Measurements from ENCODE around the gene PPP1R13B.

PPP1R13B gene

DNA sequence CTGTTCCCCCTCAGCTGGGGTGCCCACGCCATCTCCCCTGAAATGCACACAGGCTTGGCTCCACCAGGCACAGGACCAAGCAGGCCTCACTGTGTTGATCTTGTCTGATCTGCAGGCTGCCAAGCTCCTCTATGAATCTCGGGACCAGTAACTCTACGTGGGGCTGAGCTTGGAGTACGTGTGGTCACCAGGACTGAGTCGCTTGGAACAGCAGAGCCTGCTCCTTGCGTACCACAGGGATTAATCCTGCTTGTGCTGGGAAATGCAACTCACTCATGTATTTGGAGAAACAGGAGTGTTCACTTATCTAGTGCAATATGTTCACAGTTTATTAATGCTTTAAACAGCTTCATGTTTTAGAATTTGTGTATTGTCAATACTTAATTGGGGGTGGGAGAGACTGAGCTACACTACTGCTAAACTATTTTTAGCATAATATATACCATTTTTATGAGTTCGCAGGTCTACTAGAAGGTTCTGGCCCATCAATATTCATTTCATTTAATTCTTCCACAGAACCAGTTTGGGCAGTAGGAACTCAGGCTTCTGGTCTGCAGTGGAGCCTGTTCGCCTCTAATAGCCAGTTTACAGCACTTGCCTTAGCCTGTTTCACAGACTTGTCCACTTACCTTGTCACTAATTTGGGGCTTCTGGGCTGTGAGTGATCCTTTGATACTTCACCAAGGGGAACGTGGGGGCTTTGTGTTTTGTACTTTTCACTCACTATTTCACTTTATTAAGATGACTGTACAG lies 114.3 kb downstream of the PPP1R13B start:
- Histone ChIP-seq H3K27me3 (ENCODE audit: control insufficient read depth, insufficient read depth, low read length) (no peaks in the 10 kb centered on the region), H3K4me1 (ENCODE audit: control insufficient read depth, insufficient read depth, low read length) (no peaks in the 10 kb centered on the region; the same call in 1 of the 2 replicates), H3K9ac (ENCODE audit: low read length) (no peak overlapping the region), H3K36me3 (ENCODE audit: control insufficient read depth, insufficient read depth, low read length) (peaks cover 63% of the 10 kb centered on the region), H3K27ac (ENCODE audit: low read depth, low read length) (no peak overlapping the region), H3K4me3 (ENCODE audit: low read depth, low read length) (no peak overlapping the region), H3K9me3 (ENCODE audit: control insufficient read depth, insufficient read depth, low read depth, low read length) (no peaks in the 10 kb centered on the region)

DNA sequence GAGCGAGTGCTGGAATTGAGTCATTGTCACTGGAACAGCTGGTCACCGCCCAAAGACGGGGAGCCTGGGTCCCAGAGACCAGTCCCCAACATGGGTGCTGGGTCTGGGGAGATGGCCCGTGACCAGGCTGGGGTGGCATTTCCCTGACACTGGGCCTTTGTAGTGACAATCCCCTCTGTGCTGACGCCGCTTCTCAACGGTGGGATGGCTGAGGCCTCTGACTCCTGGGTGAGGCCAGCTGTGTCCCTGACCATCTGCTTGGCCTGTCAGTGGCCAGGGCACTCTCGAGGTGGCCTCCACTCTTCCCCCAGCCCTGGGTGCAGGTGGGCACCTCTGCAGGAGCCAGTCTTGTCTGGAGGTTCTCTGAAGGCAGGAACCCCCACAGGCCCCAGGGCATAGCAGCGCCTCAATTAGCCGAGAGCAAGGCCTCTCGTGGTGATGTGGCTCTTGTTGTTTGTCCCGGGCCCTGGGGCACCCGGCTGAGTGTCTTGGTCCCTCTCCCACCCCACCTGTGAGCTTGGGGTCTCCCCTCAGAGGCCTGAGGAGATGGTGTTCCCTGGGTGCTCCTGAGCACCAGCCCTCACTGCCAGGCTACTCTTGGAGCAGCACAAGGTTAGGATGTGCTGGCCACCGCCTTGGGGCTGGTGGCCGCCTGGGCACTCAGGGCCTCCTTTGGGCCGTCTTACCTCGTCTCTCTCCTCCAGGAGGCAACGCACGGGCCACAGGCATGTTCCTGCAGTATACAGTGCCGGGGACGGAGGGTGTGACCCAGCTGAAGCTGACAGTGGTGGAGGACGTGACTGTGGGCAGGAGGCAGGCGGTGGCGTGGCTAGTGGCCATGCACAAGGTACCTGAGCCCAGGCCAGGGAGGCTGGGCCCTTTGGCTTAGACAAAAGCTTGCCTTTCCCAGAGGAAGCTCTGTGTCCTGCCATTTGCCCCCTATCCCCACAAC lies 115.2 kb downstream of the PPP1R13B start:
- H3K4me1 ChIP-seq (ENCODE audit: control insufficient read depth, insufficient read depth, low read length): no peaks in the 10 kb centered on the region; the same call in 1 of the 2 replicates
- no peaks in the 10 kb centered on the region for H3K9me3 ChIP-seq (ENCODE audit: control insufficient read depth, insufficient read depth, low read depth, low read length)
- H3K36me3 ChIP-seq (ENCODE audit: control insufficient read depth, insufficient read depth, low read length): peaks cover 64% of the 10 kb centered on the region
- H3K27ac ChIP-seq (ENCODE audit: low read depth, low read length): no peak overlapping the region
- H3K27me3 ChIP-seq (ENCODE audit: control insufficient read depth, insufficient read depth, low read length): no peaks in the 10 kb centered on the region
- H3K9ac ChIP-seq (ENCODE audit: low read length): no peak overlapping the region
- H3K4me3 ChIP-seq (ENCODE audit: low read depth, low read length): no peak overlapping the region

DNA sequence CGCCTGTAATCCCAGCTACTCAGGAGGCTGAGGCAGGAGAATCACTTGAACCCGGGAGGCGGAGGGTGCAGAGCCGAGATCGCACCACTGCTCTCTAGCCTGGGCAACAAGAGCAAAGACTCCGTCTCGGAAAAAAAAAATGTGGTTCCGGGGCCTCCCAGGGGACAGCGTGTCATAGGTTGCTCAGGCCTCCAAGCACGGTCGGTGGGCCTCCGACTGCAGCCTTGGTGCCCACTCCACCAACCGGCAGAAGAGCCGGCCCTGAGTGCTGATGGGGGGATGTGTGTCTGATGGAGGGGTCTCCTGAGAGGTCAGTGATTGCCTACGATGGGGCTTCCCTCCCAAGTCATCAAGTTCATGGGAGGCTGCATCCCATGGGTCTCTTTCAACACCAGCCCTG lies 115.9 kb downstream of the PPP1R13B start:
- Histone ChIP-seq H3K9ac (ENCODE audit: low read length) (no peak overlapping the region), H3K36me3 (ENCODE audit: control insufficient read depth, insufficient read depth, low read length) (peaks cover 64% of the 10 kb centered on the region), H3K27ac (ENCODE audit: low read depth, low read length) (no peak overlapping the region), H3K9me3 (ENCODE audit: control insufficient read depth, insufficient read depth, low read depth, low read length) (no peaks in the 10 kb centered on the region), H3K27me3 (ENCODE audit: control insufficient read depth, insufficient read depth, low read length) (no peaks in the 10 kb centered on the region), H3K4me3 (ENCODE audit: low read depth, low read length) (no peak overlapping the region), H3K4me1 (ENCODE audit: control insufficient read depth, insufficient read depth, low read length) (no peaks in the 10 kb centered on the region; the same call in 1 of the 2 replicates)

DNA sequence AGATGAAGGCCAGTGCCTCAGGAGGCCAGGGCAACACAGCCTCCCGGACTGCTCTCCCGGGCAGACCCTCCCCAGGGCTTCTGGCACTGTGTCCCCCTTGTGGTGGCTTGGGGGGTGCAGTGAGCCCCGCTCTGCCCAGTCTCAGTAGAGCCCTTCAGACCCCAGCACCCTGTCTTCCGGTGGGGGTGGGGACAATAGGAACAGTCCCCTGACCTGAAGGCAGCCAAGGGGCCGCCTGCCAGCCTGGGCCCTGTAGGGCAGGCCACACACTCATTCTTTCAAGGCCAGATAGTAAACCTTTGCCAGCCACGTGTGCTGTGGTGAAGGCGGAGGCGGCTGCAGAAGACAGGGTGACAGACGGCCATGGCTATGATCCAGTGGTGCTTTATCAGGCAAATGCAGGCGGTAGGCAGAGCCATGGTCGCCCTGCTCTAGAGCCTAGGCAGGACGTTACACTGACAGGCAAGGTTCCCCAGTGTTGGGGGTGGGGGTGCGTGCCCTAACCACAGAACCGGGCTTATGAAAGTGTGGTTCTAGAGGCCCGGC lies 116.8 kb downstream of the PPP1R13B start:
- Histone ChIP-seq H3K9me3 (ENCODE audit: control insufficient read depth, insufficient read depth, low read depth, low read length) (no peaks in the 10 kb centered on the region), H3K4me1 (ENCODE audit: control insufficient read depth, insufficient read depth, low read length) (no peaks in the 10 kb centered on the region; the same call in 1 of the 2 replicates), H3K27me3 (ENCODE audit: control insufficient read depth, insufficient read depth, low read length) (no peaks in the 10 kb centered on the region), H3K4me3 (ENCODE audit: low read depth, low read length) (no peak overlapping the region), H3K36me3 (ENCODE audit: control insufficient read depth, insufficient read depth, low read length) (peaks cover 66% of the 10 kb centered on the region), H3K27ac (ENCODE audit: low read depth, low read length) (no peak overlapping the region), H3K9ac (ENCODE audit: low read length) (no peak overlapping the region)

GRCh38 chr14:103729496-103730448 lies 117.6 kb downstream of the PPP1R13B start:
- Histone ChIP-seq H3K9ac (ENCODE audit: low read length) (no peak overlapping the region), H3K4me1 (ENCODE audit: control insufficient read depth, insufficient read depth, low read length) (no peaks in the 10 kb centered on the region), H3K27ac (ENCODE audit: low read depth, low read length) (no peak overlapping the region), H3K9me3 (ENCODE audit: control insufficient read depth, insufficient read depth, low read depth, low read length) (no peaks in the 10 kb centered on the region), H3K27me3 (ENCODE audit: control insufficient read depth, insufficient read depth, low read length) (no peaks in the 10 kb centered on the region), H3K36me3 (ENCODE audit: control insufficient read depth, insufficient read depth, low read length) (peaks cover 60% of the 10 kb centered on the region), H3K4me3 (ENCODE audit: low read depth, low read length) (no peak overlapping the region)

- Histone ChIP-seq H3K27ac (ENCODE audit: low read depth, low read length) (no peak overlapping the region), H3K4me1 (ENCODE audit: control insufficient read depth, insufficient read depth, low read length) (no peaks in the 10 kb centered on the region), H3K9ac (ENCODE audit: low read length) (no peak overlapping the region), H3K36me3 (ENCODE audit: control insufficient read depth, insufficient read depth, low read length) (peaks cover 56% of the 10 kb centered on the region), H3K27me3 (ENCODE audit: control insufficient read depth, insufficient read depth, low read length) (no peaks in the 10 kb centered on the region), H3K9me3 (ENCODE audit: control insufficient read depth, insufficient read depth, low read depth, low read length) (no peaks in the 10 kb centered on the region), H3K4me3 (ENCODE audit: low read depth, low read length) (no peak overlapping the region)
Observed at GRCh38 chr14:103728721-103729120, 118.7 kb downstream of the PPP1R13B start.

DNA sequence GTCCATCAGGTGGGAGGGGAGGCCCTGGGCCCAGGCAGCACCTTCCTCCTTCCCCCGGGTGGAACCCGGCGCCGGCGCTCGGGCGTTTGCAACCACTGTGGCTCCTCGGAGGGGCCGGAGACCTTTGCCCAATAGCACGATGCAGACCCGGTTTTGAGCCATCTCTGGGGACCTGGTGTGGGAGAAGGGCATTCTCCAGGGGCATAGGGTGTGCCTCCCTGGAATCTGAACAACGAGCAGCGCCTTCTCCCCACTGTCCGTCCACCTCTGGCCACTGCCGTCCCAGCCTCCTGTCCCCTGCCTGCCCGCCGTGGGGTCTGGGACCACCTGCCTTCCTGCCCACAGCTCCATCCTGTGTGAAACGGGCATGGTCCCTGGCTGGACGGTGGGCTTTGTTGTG lies 119.2 kb downstream of the PPP1R13B start:
- H3K36me3 ChIP-seq (ENCODE audit: control insufficient read depth, insufficient read depth, low read length): peaks cover 50% of the 10 kb centered on the region
- no peak overlapping the region for H3K27ac ChIP-seq (ENCODE audit: low read depth, low read length)

GRCh38 chr14:103727313-103727980 lies 119.9 kb downstream of the PPP1R13B start:
- Histone ChIP-seq H3K9me3 (ENCODE audit: control insufficient read depth, insufficient read depth, low read depth, low read length) (no peaks in the 10 kb centered on the region), H3K4me3 (ENCODE audit: low read depth, low read length) (no peak overlapping the region), H3K9ac (ENCODE audit: low read length) (no peak overlapping the region), H3K36me3 (ENCODE audit: control insufficient read depth, insufficient read depth, low read length) (peaks cover 43% of the 10 kb centered on the region), H3K27ac (ENCODE audit: low read depth, low read length) (no peak overlapping the region), H3K4me1 (ENCODE audit: control insufficient read depth, insufficient read depth, low read length) (no peaks in the 10 kb centered on the region), H3K27me3 (ENCODE audit: control insufficient read depth, insufficient read depth, low read length) (no peaks in the 10 kb centered on the region)

More for the DNA sequence above, 119.2 kb downstream of the PPP1R13B start:
- H3K4me3 ChIP-seq (ENCODE audit: low read depth, low read length): no peak overlapping the region
- no peak overlapping the region for H3K9ac ChIP-seq (ENCODE audit: low read length)
- no peaks in the 10 kb centered on the region for H3K27me3 ChIP-seq (ENCODE audit: control insufficient read depth, insufficient read depth, low read length)
- H3K9me3 ChIP-seq (ENCODE audit: control insufficient read depth, insufficient read depth, low read depth, low read length): no peaks in the 10 kb centered on the region
- no peaks in the 10 kb centered on the region for H3K4me1 ChIP-seq (ENCODE audit: control insufficient read depth, insufficient read depth, low read length)

GRCh38 chr14:103726474-103726873 lies 120.9 kb downstream of the PPP1R13B start:
- peaks cover 34% of the 10 kb centered on the region for H3K36me3 ChIP-seq (ENCODE audit: control insufficient read depth, insufficient read depth, low read length)
- no peaks in the 10 kb centered on the region for H3K9me3 ChIP-seq (ENCODE audit: control insufficient read depth, insufficient read depth, low read depth, low read length)
- no peak overlapping the region for H3K4me3 ChIP-seq (ENCODE audit: low read depth, low read length)
- H3K9ac ChIP-seq (ENCODE audit: low read length): no peak overlapping the region
- no peaks in the 10 kb centered on the region for H3K27me3 ChIP-seq (ENCODE audit: control insufficient read depth, insufficient read depth, low read length)
- H3K4me1 ChIP-seq (ENCODE audit: control insufficient read depth, insufficient read depth, low read length): no peaks in the 10 kb centered on the region
- no peak overlapping the region for H3K27ac ChIP-seq (ENCODE audit: low read depth, low read length)

All from HUES6 (cell line).